Neuron (in vitro differentiated cells): ENCODE results near the gene BTBD2.

Experiments used
- H2AFZ ChIP-seq: one replicate; pipeline ENCODE4 v1.6.1; 2013; ENCODE audit warnings: low read depth, mild to moderate bottlenecking, inconsistent platforms, low read length, moderate library complexity
- H3K27me3 ChIP-seq: one replicate; pipeline ENCODE4 v1.6.1; 2013; ENCODE audit warnings: low read length; ENCODE audit not compliant: insufficient read depth
- H3K36me3 ChIP-seq: one replicate; pipeline ENCODE4 v1.6.1; 2013; ENCODE audit warnings: low read length; ENCODE audit not compliant: insufficient read depth
- H3K4me1 ChIP-seq: one replicate; pipeline ENCODE4 v1.6.1; 2013; ENCODE audit warnings: low read length; ENCODE audit not compliant: insufficient read depth
- H3K4me3 ChIP-seq: 2 replicates; pipeline ENCODE4 v1.5.1; 2013; ENCODE audit warnings: mild to moderate bottlenecking, low read length, moderate library complexity
- H3K9me3 ChIP-seq: one replicate; pipeline ENCODE4 v1.6.1; 2013; ENCODE audit warnings: low read length

The BTBD2 gene

GRCh38 chr19:1956122-1956494, 59.4 kb downstream of the BTBD2 start:
- no peaks in the 10 kb centered on the region for H3K4me1 ChIP-seq
- H3K9me3 ChIP-seq, result peaks cover 2% of the 10 kb centered on the region

GRCh38 chr19:1955171-1956121, 60.1 kb downstream of the BTBD2 start:
- Histone ChIP-seq H3K4me1 (no peaks in the 10 kb centered on the region), H2AFZ (no peak overlapping the region), H3K36me3 (peaks cover 6% of the 10 kb centered on the region), H3K9me3 (peaks cover 2% of the 10 kb centered on the region), H3K4me3 (no peak overlapping the region), H3K27me3 (no peaks in the 10 kb centered on the region)

More at GRCh38 chr19:1956122-1956494, 59.4 kb downstream of the BTBD2 start:
- no peak overlapping the region for H3K4me3 ChIP-seq
- H3K36me3 ChIP-seq, result peaks cover 8% of the 10 kb centered on the region
- no peaks in the 10 kb centered on the region for H3K27me3 ChIP-seq
- no peak overlapping the region for H2AFZ ChIP-seq

- no peaks in the 10 kb centered on the region for H3K27me3 ChIP-seq
- H3K9me3 ChIP-seq, result peaks cover 2% of the 10 kb centered on the region
- H3K36me3 ChIP-seq, result peaks cover 9% of the 10 kb centered on the region
- H3K4me1 ChIP-seq, result no peaks in the 10 kb centered on the region
- H3K4me3 ChIP-seq, result no peak overlapping the region
- no peak overlapping the region for H2AFZ ChIP-seq
These were observed 61.0 kb downstream of the BTBD2 start for GRCh38 chr19:1954532-1954933.

- Histone ChIP-seq H3K36me3 (peaks cover 16% of the 10 kb centered on the region), H3K9me3 (peaks cover 9% of the 10 kb centered on the region), H3K27me3 (no peaks in the 10 kb centered on the region), H2AFZ (no peak overlapping the region), H3K4me1 (no peaks in the 10 kb centered on the region), H3K4me3 (no peak overlapping the region)
These were observed 61.9 kb downstream of the BTBD2 start for GRCh38 chr19:1953441-1954094.

GRCh38 chr19:1953037-1953436, 62.5 kb downstream of the BTBD2 start:
- Histone ChIP-seq H3K4me1 (no peaks in the 10 kb centered on the region), H3K27me3 (no peaks in the 10 kb centered on the region), H3K36me3 (peaks cover 17% of the 10 kb centered on the region), H2AFZ (no peak overlapping the region), H3K4me3 (no peak overlapping the region), H3K9me3 (peaks cover 10% of the 10 kb centered on the region)

GRCh38 chr19:1952635-1953034, 62.9 kb downstream of the BTBD2 start:
- Histone ChIP-seq H3K4me1 (no peaks in the 10 kb centered on the region), H3K36me3 (peaks cover 17% of the 10 kb centered on the region), H3K9me3 (peaks cover 10% of the 10 kb centered on the region), H3K27me3 (no peaks in the 10 kb centered on the region), H3K4me3 (no peak overlapping the region), H2AFZ (no peak overlapping the region)

- Histone ChIP-seq H3K4me3 (no peak overlapping the region), H3K9me3 (peaks cover 12% of the 10 kb centered on the region), H3K36me3 (peaks cover 14% of the 10 kb centered on the region), H2AFZ (no peak overlapping the region), H3K27me3 (no peaks in the 10 kb centered on the region), H3K4me1 (no peaks in the 10 kb centered on the region)
These were observed 64.9 kb downstream of the BTBD2 start for GRCh38 chr19:1950640-1951039.

- no peaks in the 10 kb centered on the region for H3K4me1 ChIP-seq
- H3K9me3 ChIP-seq, result peaks cover 12% of the 10 kb centered on the region
- H3K36me3 ChIP-seq, result peaks cover 14% of the 10 kb centered on the region
- H3K27me3 ChIP-seq, result no peaks in the 10 kb centered on the region
- no peak overlapping the region for H3K4me3 ChIP-seq
- no peak overlapping the region for H2AFZ ChIP-seq
These were observed 66.0 kb downstream of the BTBD2 start for GRCh38 chr19:1949304-1950101.

- H3K9me3 ChIP-seq, result peaks cover 12% of the 10 kb centered on the region
- H2AFZ ChIP-seq, result no peak overlapping the region
- H3K36me3 ChIP-seq, result peaks cover 14% of the 10 kb centered on the region
- H3K4me1 ChIP-seq, result peaks cover 11% of the 10 kb centered on the region
- H3K4me3 ChIP-seq, result no peak overlapping the region
- no peaks in the 10 kb centered on the region for H3K27me3 ChIP-seq
These were observed 67.8 kb downstream of the BTBD2 start for GRCh38 chr19:1947651-1948209.

- no peak overlapping the region for H2AFZ ChIP-seq
These were observed 69.6 kb downstream of the BTBD2 start for GRCh38 chr19:1945899-1946298.

GRCh38 chr19:1944916-1945561, 70.5 kb downstream of the BTBD2 start:
- Histone ChIP-seq H3K4me3 (no peak overlapping the region), H2AFZ (no peak overlapping the region), H3K9me3 (peaks cover 10% of the 10 kb centered on the region), H3K27me3 (no peaks in the 10 kb centered on the region), H3K4me1 (peaks cover 17% of the 10 kb centered on the region), H3K36me3 (peaks cover 11% of the 10 kb centered on the region)

More at GRCh38 chr19:1945899-1946298, 69.6 kb downstream of the BTBD2 start:
- Histone ChIP-seq H3K27me3 (no peaks in the 10 kb centered on the region), H3K9me3 (peaks cover 10% of the 10 kb centered on the region), H3K4me1 (peaks cover 13% of the 10 kb centered on the region), H3K4me3 (no peak overlapping the region), H3K36me3 (peaks cover 11% of the 10 kb centered on the region)
